Nephron progenitor cell (in vitro differentiated cells): ENCODE data around the gene SH3PXD2A.

Source experiments
- DNase-seq: peaks from one replicate; pipeline ENCODE4 v3.0.0; 2021
- H3K27ac Mint-ChIP-seq: 2 replicates; pipeline ENCODE4 v1.8.0; 2021; ENCODE audit warnings: mild to moderate bottlenecking, moderate library complexity, mixed read lengths
- H3K27me3 Mint-ChIP-seq: 2 replicates; pipeline ENCODE4 v1.8.0; 2021; ENCODE audit warnings: mild to moderate bottlenecking, low read depth, mixed read lengths; ENCODE audit not compliant: poor library complexity
- H3K36me3 Mint-ChIP-seq: 2 replicates; pipeline ENCODE4 v1.8.0; 2021; ENCODE audit warnings: low read depth, mixed read lengths
- H3K4me1 Mint-ChIP-seq: 2 replicates; pipeline ENCODE4 v1.8.0; 2021; ENCODE audit warnings: mixed read lengths
- H3K4me3 Mint-ChIP-seq: 2 replicates; pipeline ENCODE4 v1.8.0; 2021; ENCODE audit warnings: mild to moderate bottlenecking, moderate library complexity, mixed read lengths
- H3K9me3 Mint-ChIP-seq: 2 replicates; pipeline ENCODE4 v1.8.0; 2021; ENCODE audit warnings: mild to moderate bottlenecking, moderate library complexity, mixed read lengths
- CTCF ChIP-seq: fragments of 200-600 bp; sonication (generic); IDR thresholded peaks from 2 replicates; pipeline ENCODE4 v1.5.0; 2021; ENCODE audit warnings: antibody characterized with exemption

The SH3PXD2A gene

GRCh38 chr10:103587073-103587472, 268.3 kb downstream of the SH3PXD2A start:
- no peak overlapping the region for H3K4me3 Mint-ChIP-seq
- H3K27ac Mint-ChIP-seq, result no peak overlapping the region
- no peak for TF ChIP-seq CTCF
- DNase-seq, result no peak
- peaks cover 26% of the 10 kb centered on the region for H3K4me1 Mint-ChIP-seq
- peaks cover 22% of the 10 kb centered on the region for H3K9me3 Mint-ChIP-seq
- peaks cover 10% of the 10 kb centered on the region for H3K27me3 Mint-ChIP-seq
- H3K36me3 Mint-ChIP-seq, result peaks cover 33% of the 10 kb centered on the region

- peaks cover 10% of the 10 kb centered on the region for H3K27me3 Mint-ChIP-seq
- H3K36me3 Mint-ChIP-seq, result peaks cover 33% of the 10 kb centered on the region
- peaks cover 45% of the 10 kb centered on the region for H3K4me1 Mint-ChIP-seq
- H3K27ac Mint-ChIP-seq, result no peak overlapping the region
- TF ChIP-seq CTCF, result no peak
- peaks cover 22% of the 10 kb centered on the region for H3K9me3 Mint-ChIP-seq
- no peak overlapping the region for H3K4me3 Mint-ChIP-seq
- DNase-seq, result no peak
Observed at GRCh38 chr10:103585011-103585405, 270.4 kb downstream of the SH3PXD2A start.

- peaks cover 10% of the 10 kb centered on the region for H3K27me3 Mint-ChIP-seq
- H3K36me3 Mint-ChIP-seq, result peaks cover 33% of the 10 kb centered on the region
- H3K9me3 Mint-ChIP-seq, result peaks cover 22% of the 10 kb centered on the region
- no peak overlapping the region for H3K4me3 Mint-ChIP-seq
- no peak for DNase-seq
- TF ChIP-seq CTCF, result no peak
- peaks cover 47% of the 10 kb centered on the region for H3K4me1 Mint-ChIP-seq
- H3K27ac Mint-ChIP-seq, result no peak overlapping the region
Observed at GRCh38 chr10:103584216-103585010, 271.0 kb downstream of the SH3PXD2A start.

- Mint-ChIP-seq H3K4me1 (peaks cover 48% of the 10 kb centered on the region), H3K27ac (no peak overlapping the region), H3K9me3 (peaks cover 22% of the 10 kb centered on the region), H3K36me3 (peaks cover 33% of the 10 kb centered on the region), H3K4me3 (no peak overlapping the region), H3K27me3 (peaks cover 10% of the 10 kb centered on the region)
- DNase-seq, result no peak
- no peak for TF ChIP-seq CTCF
Observed at GRCh38 chr10:103583871-103584215, 271.5 kb downstream of the SH3PXD2A start.

- no peak overlapping the region for H3K27ac Mint-ChIP-seq
- H3K27me3 Mint-ChIP-seq, result peaks cover 10% of the 10 kb centered on the region
- H3K4me3 Mint-ChIP-seq, result no peak overlapping the region
- H3K9me3 Mint-ChIP-seq, result peaks cover 14% of the 10 kb centered on the region
- H3K4me1 Mint-ChIP-seq, result peaks cover 41% of the 10 kb centered on the region
- H3K36me3 Mint-ChIP-seq, result peaks cover 23% of the 10 kb centered on the region
- DNase-seq, result no peak
- TF ChIP-seq CTCF, result no peak
Observed at GRCh38 chr10:103582331-103583123, 272.8 kb downstream of the SH3PXD2A start.
